Naive thymus-derived CD4-positive, alpha-beta T cell (primary cell): Measurements from ENCODE around the gene ZNRD2. TPM values are rescaled to one million over a fixed set of nuclear protein-coding genes. Genes with fewer than 3 reads are reported as not detected.

Source experiments
- ATAC-seq: fragments of 150-1000 bp; cut with Tn5 transposase; 2 replicates; pipeline ENCODE4 v1.10.0; 2021; ENCODE audit warnings: mild to moderate bottlenecking, moderate library complexity
- CTCF ChIA-PET: fragments of 350-600 bp; sonication (Branson Sonifier 250); formaldehyde crosslinking; loops from one replicate; lab custom pipeline; 2021; ENCODE audit warnings: antibody characterized with exemption; lab: Charles Lee
- POLR2A ChIA-PET: fragments of 350-600 bp; sonication (Branson Sonifier 250); formaldehyde crosslinking; loops from one replicate; lab custom pipeline; 2021; ENCODE audit warnings: antibody characterized with exemption, inconsistent platforms; lab: Charles Lee
- DNase-seq, 9 donors: peaks; one replicate each; pipeline versions ENCODE4 v3.0.0 to v3.0.0-alpha.2; 2020 to 2022; ENCODE audit warnings: mixed read lengths in 1 of 9
- H3K27ac ChIP-seq: one replicate; pipeline ENCODE4 v1.7.0; 2013; ENCODE audit warnings: mild to moderate bottlenecking, low read depth, low read length, moderate library complexity
- H3K27me3 ChIP-seq, 2 donors: one replicate each; pipeline ENCODE4 v1.7.0; 2013; ENCODE audit warnings: low read length in 2 of 2, mild to moderate bottlenecking in 2 of 2, moderate library complexity in 2 of 2; ENCODE audit not compliant: control insufficient read depth in 2 of 2, insufficient read depth in 2 of 2
- H3K36me3 ChIP-seq, 3 experiments: 1 replicate in 2 of 3; 2 replicates in 1 of 3; pipeline ENCODE4 v1.7.0; 2013; ENCODE audit warnings: low read length in 3 of 3, mild to moderate bottlenecking in 3 of 3, moderate library complexity in 1 of 3; ENCODE audit not compliant: insufficient read depth in 3 of 3, control insufficient read depth in 2 of 3
- H3K4me1 ChIP-seq, 2 donors: one replicate each; pipeline ENCODE4 v1.7.0; 2013; ENCODE audit warnings: low read length in 2 of 2, mild to moderate bottlenecking in 2 of 2, moderate library complexity in 1 of 2; ENCODE audit not compliant: control insufficient read depth in 2 of 2, insufficient read depth in 2 of 2
- H3K4me3 ChIP-seq: 2 replicates; pipeline ENCODE4 v1.7.0; 2013; ENCODE audit warnings: mild to moderate bottlenecking, low read length
- H3K9me3 ChIP-seq, 3 experiments: 1 replicate in 2 of 3; 2 replicates in 1 of 3; pipeline ENCODE4 v1.7.0; 2013; ENCODE audit warnings: low read length in 3 of 3; ENCODE audit not compliant: control insufficient read depth in 2 of 3
- H3K27ac Mint-ChIP-seq, 9 donors: one replicate each; pipeline ENCODE4 v1.8.0; 2020 to 2022; ENCODE audit warnings: mixed read lengths in 9 of 9, mild to moderate bottlenecking in 8 of 9, moderate library complexity in 5 of 9, inconsistent platforms in 2 of 9
- H3K27me3 Mint-ChIP-seq, 5 donors: one replicate each; pipeline ENCODE4 v1.8.0; 2021 to 2022; ENCODE audit warnings: mixed read lengths in 5 of 5, mild to moderate bottlenecking in 1 of 5
- H3K36me3 Mint-ChIP-seq, 5 donors: one replicate each; pipeline ENCODE4 v1.8.0; 2020 to 2022; ENCODE audit warnings: mixed read lengths in 5 of 5, mild to moderate bottlenecking in 3 of 5, inconsistent platforms in 1 of 5
- H3K4me1 Mint-ChIP-seq, 7 donors: one replicate each; pipeline ENCODE4 v1.8.0; 2020 to 2022; ENCODE audit warnings: mixed read lengths in 7 of 7, mild to moderate bottlenecking in 3 of 7, inconsistent platforms in 1 of 7
- H3K4me3 Mint-ChIP-seq, 10 donors: one replicate each; pipeline ENCODE4 v1.8.0; 2020 to 2022; ENCODE audit warnings: mild to moderate bottlenecking in 10 of 10, mixed read lengths in 10 of 10, moderate library complexity in 6 of 10, inconsistent platforms in 2 of 10
- H3K9me3 Mint-ChIP-seq, 11 donors: one replicate each; pipeline ENCODE4 v1.8.0; 2020 to 2022; ENCODE audit warnings: mixed read lengths in 11 of 11, mild to moderate bottlenecking in 4 of 11, inconsistent platforms in 1 of 11, moderate library complexity in 1 of 11
- intact Hi-C, 2 donors: fragments of 100-400 bp; cut with micrococcal nuclease; formaldehyde crosslinking; loops; one replicate each; pipeline ENCODE4 v1.15.1; 2023
- polyA plus RNA-seq, 2 donors: library from polyadenylated mRNA; unstranded; fragments of 300-500 nt; fragmentation: Illumina TruSeq; gene quantifications; one replicate each; pipeline ENCODE4 v1.2.3, GENCODE V29; 2021
- total RNA-seq, 6 experiments: library from RNA in 5 of 6; stranded (reverse) in 5 of 6; gene quantifications; 1 replicate in 5 of 6; 2 replicates in 1 of 6; pipeline ENCODE4 v1.2.3 and lab custom pipeline; 2021 to 2026

The ZNRD2 gene
- total and polyA plus RNA-seq, 7 experiments from 2014 or later, result 29.1 to 86.0 (median 40.2) TPM

DNA sequence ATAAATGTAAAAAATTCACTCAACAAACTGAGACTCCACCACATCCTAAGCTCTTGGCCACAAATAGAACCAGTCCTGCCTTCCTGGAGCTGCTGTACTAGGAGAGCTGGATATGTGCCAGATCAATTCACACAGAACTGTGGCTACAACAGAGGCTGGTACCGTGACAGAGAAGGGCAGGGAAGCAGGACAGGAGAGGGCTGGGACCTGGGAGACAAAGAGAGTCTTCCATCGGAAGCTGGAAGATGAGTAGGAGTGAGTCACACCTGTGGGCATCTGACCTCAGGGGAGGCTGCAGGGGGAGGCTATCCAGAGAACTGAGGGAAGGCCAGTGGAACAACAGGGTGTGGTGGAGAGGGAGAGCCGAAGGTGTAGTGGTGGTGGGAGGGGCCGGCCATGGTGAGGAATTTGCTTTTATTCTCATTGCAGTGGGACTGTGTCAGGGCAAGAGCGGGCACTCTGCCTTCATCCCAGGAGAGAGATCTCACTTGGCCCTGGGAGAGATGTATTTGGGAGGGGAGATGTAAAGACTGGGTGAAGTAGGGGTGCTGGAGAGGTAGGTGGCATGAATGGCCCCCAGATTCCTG is 10.2 kb upstream of the ZNRD2 start:
- no peak for DNase-seq
- peak overlapping the region in 9 of 10 donors; percentile 17 to 98 (median 38) for H3K4me3 Mint-ChIP-seq
- Histone ChIP-seq H3K4me1 (peaks cover 20 to 47% of the 10 kb centered on the region in 2 donors), H3K27ac (peak overlapping the region; percentile 89), H3K36me3 (no peaks in the 10 kb centered on the region), H3K4me3 (no peak overlapping the region), H3K27me3 (no peaks in the 10 kb centered on the region), H3K9me3 (no peaks in the 10 kb centered on the region)
- no peaks in the 10 kb centered on the region for H3K9me3 Mint-ChIP-seq
- ATAC-seq, result no peak
- intact Hi-C loops, result no loop called here
- H3K27ac Mint-ChIP-seq, result peak overlapping the region; percentile 18 to 95 (median 81)
- H3K4me1 Mint-ChIP-seq, result peaks cover 42 to 70% (median 56%) of the 10 kb centered on the region in 7 donors
- ChIA-PET POLR2A (interaction anchor here (0.6 to 10.2 kb wide), 13 partner anchors 11 to 438 kb away, joined by 3 to 186 read pairs (median 4); partner anchors contain the start of genes EHBP1L1, FAM89B, FAU and MALAT1), CTCF (interaction anchor here (0.6 to 2.0 kb wide), 7 partner anchors 10 to 667 kb away, joined by 3 to 8 read pairs (median 4); partner anchors contain the start of gene ZNRD2)
- no peaks in the 10 kb centered on the region for H3K36me3 Mint-ChIP-seq
- no peaks in the 10 kb centered on the region for H3K27me3 Mint-ChIP-seq

DNA sequence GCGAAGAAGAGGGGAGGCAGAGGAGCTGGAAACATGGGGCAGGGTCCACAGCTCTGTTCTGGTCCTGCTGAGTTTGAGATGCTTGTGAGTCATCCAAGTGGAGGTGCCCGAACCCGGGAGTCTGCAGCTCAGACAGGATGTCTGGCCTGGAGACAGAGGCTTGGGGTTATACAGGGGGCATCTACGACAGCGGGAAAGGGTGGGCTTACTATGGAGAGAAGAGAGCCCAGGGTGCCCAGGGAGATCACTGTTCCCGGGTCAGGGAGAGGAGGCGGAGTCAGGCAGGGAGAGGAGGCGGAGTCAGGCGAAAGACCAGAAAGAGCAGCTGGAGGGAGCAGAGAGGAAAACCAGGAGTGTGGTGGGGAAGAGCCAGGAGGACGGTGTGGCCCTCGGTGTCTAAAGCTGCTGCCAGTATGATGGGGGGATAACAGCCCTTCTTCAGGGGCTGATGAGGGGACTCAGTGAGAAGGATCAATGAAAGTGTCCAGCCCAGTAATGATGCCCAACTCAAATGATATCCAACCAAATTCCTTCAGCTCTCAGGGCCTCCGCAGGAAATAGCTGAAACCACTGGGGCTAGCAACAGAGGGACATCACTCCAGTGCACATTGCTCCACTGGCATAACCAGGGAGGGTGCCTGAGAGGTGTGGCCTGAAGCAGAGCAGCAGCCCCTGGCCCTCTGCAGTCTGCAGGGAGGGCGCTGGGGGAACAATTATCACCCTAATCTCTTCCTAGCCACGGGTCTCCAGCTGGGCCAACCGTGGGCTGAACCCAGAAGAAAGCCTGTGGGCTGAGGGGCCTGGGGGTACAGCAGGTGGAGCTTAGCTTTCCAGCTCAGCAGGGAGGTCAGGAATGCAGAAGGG is 9.5 kb upstream of the ZNRD2 start:
- Mint-ChIP-seq H3K9me3 (no peaks in the 10 kb centered on the region), H3K27me3 (no peaks in the 10 kb centered on the region), H3K4me1 (peaks cover 42 to 70% (median 56%) of the 10 kb centered on the region in 7 donors), H3K27ac (peak overlapping the region; percentile 18 to 95 (median 81)), H3K4me3 (peak overlapping the region in 6 of 10 donors; percentile 17 to 98 (median 51)), H3K36me3 (no peaks in the 10 kb centered on the region)
- Histone ChIP-seq H3K27me3 (no peaks in the 10 kb centered on the region), H3K27ac (no peak overlapping the region), H3K36me3 (no peaks in the 10 kb centered on the region), H3K4me1 (peaks cover 27 to 46% of the 10 kb centered on the region in 2 donors), H3K4me3 (no peak overlapping the region), H3K9me3 (no peaks in the 10 kb centered on the region)
- DNase-seq (no peak), ATAC-seq (no peak)
- POLR2A ChIA-PET, result interaction anchor here (0.6 to 10.2 kb wide), 13 partner anchors 10 to 439 kb away, joined by 3 to 186 read pairs (median 4); partner anchors contain the start of genes EHBP1L1, FAM89B, FAU and MALAT1
- CTCF ChIA-PET, result interaction anchor here (0.7 to 2.0 kb wide), 5 partner anchors 8 to 27 kb away, joined by 3 to 8 read pairs (median 4); partner anchors contain the start of gene ZNRD2
- intact Hi-C loops, result no loop called here

DNA sequence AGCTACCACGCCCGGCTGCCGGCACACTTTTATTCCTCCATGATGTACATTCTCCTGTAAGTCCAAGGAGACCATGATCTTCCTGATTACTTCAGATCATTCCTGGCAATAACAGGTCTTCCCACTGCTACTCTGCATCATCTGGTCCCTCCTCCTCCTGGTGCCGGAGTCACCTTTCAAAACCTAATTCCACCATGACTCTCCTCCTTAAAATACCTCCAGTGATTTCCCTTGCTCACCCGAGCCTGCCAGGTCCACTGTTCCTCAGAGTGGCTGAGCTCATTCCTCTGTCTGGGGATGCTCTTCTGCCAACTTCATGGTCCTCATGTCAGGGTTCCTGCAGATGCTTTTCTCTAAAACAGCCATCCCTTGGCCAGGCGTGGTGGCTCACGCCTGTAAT is 8.3 kb upstream of the ZNRD2 start:
- no peaks in the 10 kb centered on the region for H3K9me3 Mint-ChIP-seq
- no peaks in the 10 kb centered on the region for H3K9me3 ChIP-seq
- no peak overlapping the region for H3K27ac ChIP-seq
- no peaks in the 10 kb centered on the region for H3K36me3 ChIP-seq
- H3K4me1 ChIP-seq, result peaks cover 35 to 46% of the 10 kb centered on the region in 2 donors
- CTCF ChIA-PET, result interaction anchor here (1.3 to 1.5 kb wide), 2 partner anchors 9 to 17 kb away, joined by 3 to 4 read pairs; no protein-coding TSS in a partner anchor
- DNase-seq (no peak), ATAC-seq (no peak)
- no peaks in the 10 kb centered on the region for H3K27me3 Mint-ChIP-seq
- peak overlapping the region in 2 of 10 donors; percentile 16 to 57 for H3K4me3 Mint-ChIP-seq
- H3K27me3 ChIP-seq, result no peaks in the 10 kb centered on the region
- intact Hi-C loops, result no loop called here
- POLR2A ChIA-PET, result interaction anchor here (1.0 to 10.2 kb wide), 5 partner anchors 9 to 57 kb away, joined by 3 to 186 read pairs (median 8); partner anchors contain the start of genes EHBP1L1, FAM89B, SCYL1 and ZNRD2
- no peak overlapping the region for H3K4me3 ChIP-seq
- no peaks in the 10 kb centered on the region for H3K36me3 Mint-ChIP-seq
- peaks cover 35 to 70% (median 59%) of the 10 kb centered on the region in 7 donors for H3K4me1 Mint-ChIP-seq
- peak overlapping the region in 5 of 9 donors; percentile 38 to 98 (median 79) for H3K27ac Mint-ChIP-seq

DNA sequence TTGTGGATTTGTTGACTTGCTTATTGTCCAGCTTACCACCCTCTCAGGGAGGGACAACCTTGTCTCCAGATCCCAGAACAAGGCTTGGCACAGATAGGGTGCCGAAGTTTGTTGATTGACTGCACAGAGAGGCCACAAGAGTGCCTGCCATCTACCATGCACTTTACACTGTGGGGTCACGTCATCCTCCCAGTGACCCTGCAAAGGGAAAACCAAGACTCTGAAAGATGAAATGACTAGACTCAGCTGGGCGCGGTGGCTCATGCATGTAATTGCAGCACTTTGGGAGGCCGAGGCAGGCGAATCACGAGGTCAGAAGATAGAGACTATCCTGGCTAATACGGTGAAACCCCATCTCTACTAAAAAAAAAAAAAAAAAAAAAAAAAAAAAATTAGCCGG is 7.5 kb upstream of the ZNRD2 start:
- H3K4me3 ChIP-seq, result no peak overlapping the region
- no peaks in the 10 kb centered on the region for H3K27me3 ChIP-seq
- peaks cover 41 to 50% of the 10 kb centered on the region in 2 donors for H3K4me1 ChIP-seq
- no peaks in the 10 kb centered on the region for H3K9me3 Mint-ChIP-seq
- H3K9me3 ChIP-seq, result no peaks in the 10 kb centered on the region
- POLR2A ChIA-PET, result interaction anchor here (0.7 to 10.2 kb wide), 3 partner anchors 8 to 1190 kb away, joined by 4 to 186 read pairs (median 74); partner anchors contain the start of genes FAM89B and ZNRD2
- H3K4me1 Mint-ChIP-seq, result peaks cover 35 to 74% (median 56%) of the 10 kb centered on the region in 7 donors
- no peaks in the 10 kb centered on the region for H3K27me3 Mint-ChIP-seq
- intact Hi-C loops, result no loop called here
- DNase-seq (no peak), ATAC-seq (no peak)
- peak overlapping the region in 1 of 10 donors; percentile 49 for H3K4me3 Mint-ChIP-seq
- peak overlapping the region in 6 of 9 donors; percentile 22 to 98 (median 81) for H3K27ac Mint-ChIP-seq
- CTCF ChIA-PET, result interaction anchor here (1.5 kb wide), 1 partner anchor 18 kb away, joined by 3 read pairs; no protein-coding TSS in a partner anchor
- no peaks in the 10 kb centered on the region for H3K36me3 ChIP-seq
- no peak overlapping the region for H3K27ac ChIP-seq
- no peaks in the 10 kb centered on the region for H3K36me3 Mint-ChIP-seq

DNA sequence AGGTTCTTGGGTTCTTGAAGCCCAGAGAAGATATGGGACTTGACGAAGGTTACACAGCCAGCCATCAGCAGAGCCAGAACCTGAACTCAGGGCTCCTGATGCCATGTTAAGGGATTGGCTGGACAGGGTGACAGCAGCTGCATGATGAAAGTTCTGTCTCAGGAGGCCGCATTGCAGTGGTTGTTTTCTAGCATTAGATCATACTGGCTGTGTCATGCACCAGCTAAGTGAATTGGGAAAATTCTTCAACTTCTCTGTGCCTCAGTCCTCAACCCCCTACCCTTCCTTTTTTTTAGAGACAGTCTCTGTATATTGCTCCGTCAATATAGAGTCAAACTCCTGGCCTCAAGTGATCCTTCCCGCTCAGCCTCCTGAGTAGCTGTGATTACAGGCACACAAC is 6.7 kb upstream of the ZNRD2 start:
- Histone ChIP-seq H3K36me3 (no peaks in the 10 kb centered on the region), H3K4me1 (peaks cover 46 to 56% of the 10 kb centered on the region in 2 donors), H3K9me3 (no peaks in the 10 kb centered on the region), H3K27ac (peak overlapping the region; percentile 6), H3K27me3 (no peaks in the 10 kb centered on the region), H3K4me3 (no peak overlapping the region)
- Mint-ChIP-seq H3K36me3 (peaks cover 0 to 4% (median 1%) of the 10 kb centered on the region in 5 donors), H3K9me3 (no peaks in the 10 kb centered on the region), H3K4me1 (peaks cover 43 to 82% (median 63%) of the 10 kb centered on the region in 7 donors), H3K27ac (peak overlapping the region; percentile 5 to 98 (median 84)), H3K4me3 (peak overlapping the region in 4 of 10 donors; percentile 7 to 49 (median 24)), H3K27me3 (no peaks in the 10 kb centered on the region)
- intact Hi-C loops, result no loop called here
- DNase-seq (no peak), ATAC-seq (no peak)
- ChIA-PET CTCF (no interaction called here), POLR2A (interaction anchor here (0.6 to 10.2 kb wide), 5 partner anchors 7 to 1190 kb away, joined by 3 to 186 read pairs (median 31); partner anchors contain the start of genes FAM89B, MALAT1 and ZNRD2)
